Neural progenitor cell (in vitro differentiated cells): ENCODE results near the gene TMEM253.

ENCODE experiments used
- EZH2 ChIP-seq: fragments of 200-600 bp; sonication (generic); IDR thresholded peaks from 2 replicates; pipeline ENCODE4 v1.6.1; 2017; ENCODE audit warnings: antibody characterized with exemption, mild to moderate bottlenecking, moderate library complexity
- EZH2phosphoT487 ChIP-seq: fragments of 200-600 bp; sonication (generic); IDR thresholded peaks from 2 replicates; pipeline ENCODE4 v1.6.1; 2017; ENCODE audit warnings: antibody characterized with exemption
- TF ChIP-seq, protein P1 (sequence below): fragments of 200-600 bp; sonication (generic); IDR thresholded peaks from 2 replicates; pipeline ENCODE4 v1.5.1; 2017; ENCODE audit warnings: antibody characterized with exemption, mild to moderate bottlenecking

DNA sequence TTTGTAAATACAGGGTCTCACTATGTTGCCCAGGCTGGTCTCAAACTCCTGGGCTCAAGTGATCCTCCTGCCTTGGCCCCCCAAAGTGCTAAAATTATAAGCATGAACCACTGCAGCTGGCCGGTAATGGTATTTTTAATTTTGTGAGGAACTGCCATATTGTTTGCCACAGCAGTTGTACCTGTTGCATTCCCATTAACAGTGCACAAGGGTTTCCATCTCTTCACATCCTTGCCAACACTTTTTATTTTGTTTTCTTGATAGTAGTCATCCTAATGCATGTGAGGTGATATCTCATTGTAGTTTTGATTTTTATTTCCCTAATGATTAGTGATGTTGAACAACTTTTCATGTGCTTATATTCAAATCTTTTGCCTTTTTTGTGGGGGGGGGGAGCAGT is 41.5 kb downstream of the TMEM253 start:
- TF ChIP-seq, protein P1, sequence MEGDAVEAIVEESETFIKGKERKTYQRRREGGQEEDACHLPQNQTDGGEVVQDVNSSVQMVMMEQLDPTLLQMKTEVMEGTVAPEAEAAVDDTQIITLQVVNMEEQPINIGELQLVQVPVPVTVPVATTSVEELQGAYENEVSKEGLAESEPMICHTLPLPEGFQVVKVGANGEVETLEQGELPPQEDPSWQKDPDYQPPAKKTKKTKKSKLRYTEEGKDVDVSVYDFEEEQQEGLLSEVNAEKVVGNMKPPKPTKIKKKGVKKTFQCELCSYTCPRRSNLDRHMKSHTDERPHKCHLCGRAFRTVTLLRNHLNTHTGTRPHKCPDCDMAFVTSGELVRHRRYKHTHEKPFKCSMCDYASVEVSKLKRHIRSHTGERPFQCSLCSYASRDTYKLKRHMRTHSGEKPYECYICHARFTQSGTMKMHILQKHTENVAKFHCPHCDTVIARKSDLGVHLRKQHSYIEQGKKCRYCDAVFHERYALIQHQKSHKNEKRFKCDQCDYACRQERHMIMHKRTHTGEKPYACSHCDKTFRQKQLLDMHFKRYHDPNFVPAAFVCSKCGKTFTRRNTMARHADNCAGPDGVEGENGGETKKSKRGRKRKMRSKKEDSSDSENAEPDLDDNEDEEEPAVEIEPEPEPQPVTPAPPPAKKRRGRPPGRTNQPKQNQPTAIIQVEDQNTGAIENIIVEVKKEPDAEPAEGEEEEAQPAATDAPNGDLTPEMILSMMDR = no peak
- TF ChIP-seq EZH2 (no peak), EZH2phosphoT487 (no peak)
